DND-41 (cell line): ENCODE measurements around the gene NR1D1.

Experiments used
- ATAC-seq: fragments of 200-7000 bp; cut with Tn5 transposase; 3 replicates; pipeline ENCODE4 v1.9.1; 2021; ENCODE audit warnings: low read depth; ENCODE audit not compliant: insufficient read depth
- DNase-seq: peaks from one replicate; pipeline ENCODE4 v3.0.0-alpha.2; 2020
- H2AFZ ChIP-seq: 2 replicates; pipeline ENCODE4 v1.6.0; 2012; ENCODE audit warnings: low read depth, low read length
- H3K27ac ChIP-seq: 2 replicates; pipeline ENCODE4 v1.5.1; 2012; ENCODE audit warnings: low read length, inconsistent platforms
- H3K27me3 ChIP-seq: fragments of 200-600 bp; sonication (generic); 2 replicates; pipeline ENCODE4 v1.6.0; 2012; ENCODE audit warnings: low read length, mild to moderate bottlenecking, inconsistent platforms; ENCODE audit not compliant: insufficient read depth, poor library complexity
- H3K36me3 ChIP-seq: 2 replicates; pipeline ENCODE4 v1.5.1; 2012; ENCODE audit warnings: low read length, inconsistent platforms; ENCODE audit not compliant: insufficient read depth
- H3K4me1 ChIP-seq: 2 replicates; pipeline ENCODE4 v1.5.1; 2012; ENCODE audit warnings: mild to moderate bottlenecking, low read length; ENCODE audit not compliant: insufficient read depth
- H3K4me2 ChIP-seq: 2 replicates; pipeline ENCODE4 v1.6.0; 2012; ENCODE audit warnings: mild to moderate bottlenecking, moderate library complexity, low read length, inconsistent platforms; ENCODE audit not compliant: insufficient read depth
- H3K4me3 ChIP-seq, 2 experiments: fragments of 200-600 bp in 1 of 2; shearing (Covaris generic) in 1 of 2; 2 replicates each; pipeline ENCODE4 v1.5.1; 2012 to 2016; ENCODE audit warnings: inconsistent platforms in 2 of 2, low read length in 2 of 2, mild to moderate bottlenecking in 2 of 2, low read depth in 1 of 2, moderate library complexity in 1 of 2
- H3K79me2 ChIP-seq: 2 replicates; pipeline ENCODE4 v1.6.0; 2012; ENCODE audit warnings: low read length, inconsistent platforms; ENCODE audit not compliant: insufficient read depth
- H3K9ac ChIP-seq: 2 replicates; pipeline ENCODE4 v1.6.0; 2012; ENCODE audit warnings: low read depth, mild to moderate bottlenecking, inconsistent platforms, low read length, moderate library complexity
- H3K9me3 ChIP-seq: 2 replicates; pipeline ENCODE4 v1.5.1; 2012; ENCODE audit warnings: low read length, moderate library complexity, mild to moderate bottlenecking, inconsistent platforms; ENCODE audit not compliant: insufficient read depth, severe bottlenecking
- H4K20me1 ChIP-seq: 2 replicates; pipeline ENCODE4 v1.6.0; 2012; ENCODE audit warnings: low read length; ENCODE audit not compliant: insufficient read depth
- EZH2 ChIP-seq: IDR thresholded peaks from 3 replicates; pipeline ENCODE4 v1.6.1; 2012; ENCODE audit warnings: borderline replicate concordance, low read depth, mild to moderate bottlenecking, moderate library complexity, low read length, inconsistent platforms; ENCODE audit not compliant: severe bottlenecking
- TF ChIP-seq, protein P1 (sequence below): IDR thresholded peaks from 2 replicates; pipeline ENCODE4 v1.5.1; 2012; ENCODE audit warnings: borderline replicate concordance, low read length, moderate library complexity, mild to moderate bottlenecking; ENCODE audit not compliant: poor library complexity, severe bottlenecking; ENCODE audit errors: extremely low read depth

Gene NR1D1

DNA sequence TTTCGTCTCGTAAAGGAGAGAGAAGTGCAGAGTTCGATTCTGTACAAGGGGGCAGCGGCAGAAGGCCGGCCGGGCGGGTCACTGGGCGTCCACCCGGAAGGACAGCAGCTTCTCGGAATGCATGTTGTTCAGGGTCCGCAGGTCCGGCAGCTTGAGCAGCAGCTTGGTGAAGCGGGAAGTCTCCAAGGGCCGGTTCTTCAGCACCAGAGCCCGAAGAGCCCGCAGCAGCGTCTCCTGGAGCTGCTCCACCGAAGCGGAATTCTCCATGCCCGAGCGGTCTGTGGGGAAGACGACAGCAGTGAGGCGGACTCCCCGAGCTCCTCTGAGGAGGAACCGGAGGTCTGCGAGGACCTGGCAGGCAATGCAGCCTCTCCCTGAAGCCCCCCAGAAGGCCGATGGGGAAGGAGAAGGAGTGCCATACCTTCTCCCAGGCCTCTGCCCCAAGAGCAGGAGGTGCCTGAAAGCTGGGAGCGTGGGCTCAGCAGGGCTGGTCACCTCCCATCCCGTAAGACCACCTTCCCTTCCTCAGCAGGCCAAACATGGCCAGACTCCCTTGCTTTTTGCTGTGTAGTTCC, 7.3 kb downstream of the NR1D1 start:
- ATAC-seq (no peak), DNase-seq (no peak)
- H3K9me3 ChIP-seq: no peaks in the 10 kb centered on the region
- H4K20me1 ChIP-seq: no peaks in the 10 kb centered on the region
- no peak overlapping the region for H3K4me2 ChIP-seq
- H3K27ac ChIP-seq: no peak overlapping the region
- no peak overlapping the region for H2AFZ ChIP-seq
- no peak for TF ChIP-seq EZH2
- TF ChIP-seq, protein P1, sequence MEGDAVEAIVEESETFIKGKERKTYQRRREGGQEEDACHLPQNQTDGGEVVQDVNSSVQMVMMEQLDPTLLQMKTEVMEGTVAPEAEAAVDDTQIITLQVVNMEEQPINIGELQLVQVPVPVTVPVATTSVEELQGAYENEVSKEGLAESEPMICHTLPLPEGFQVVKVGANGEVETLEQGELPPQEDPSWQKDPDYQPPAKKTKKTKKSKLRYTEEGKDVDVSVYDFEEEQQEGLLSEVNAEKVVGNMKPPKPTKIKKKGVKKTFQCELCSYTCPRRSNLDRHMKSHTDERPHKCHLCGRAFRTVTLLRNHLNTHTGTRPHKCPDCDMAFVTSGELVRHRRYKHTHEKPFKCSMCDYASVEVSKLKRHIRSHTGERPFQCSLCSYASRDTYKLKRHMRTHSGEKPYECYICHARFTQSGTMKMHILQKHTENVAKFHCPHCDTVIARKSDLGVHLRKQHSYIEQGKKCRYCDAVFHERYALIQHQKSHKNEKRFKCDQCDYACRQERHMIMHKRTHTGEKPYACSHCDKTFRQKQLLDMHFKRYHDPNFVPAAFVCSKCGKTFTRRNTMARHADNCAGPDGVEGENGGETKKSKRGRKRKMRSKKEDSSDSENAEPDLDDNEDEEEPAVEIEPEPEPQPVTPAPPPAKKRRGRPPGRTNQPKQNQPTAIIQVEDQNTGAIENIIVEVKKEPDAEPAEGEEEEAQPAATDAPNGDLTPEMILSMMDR: no peak
- H3K4me1 ChIP-seq: peaks cover 7% of the 10 kb centered on the region
- H3K27me3 ChIP-seq: no peaks in the 10 kb centered on the region
- H3K79me2 ChIP-seq: peaks cover 3% of the 10 kb centered on the region
- no peak overlapping the region for H3K9ac ChIP-seq
- peaks cover 63% of the 10 kb centered on the region for H3K36me3 ChIP-seq
- no peak overlapping the region for H3K4me3 ChIP-seq

DNA sequence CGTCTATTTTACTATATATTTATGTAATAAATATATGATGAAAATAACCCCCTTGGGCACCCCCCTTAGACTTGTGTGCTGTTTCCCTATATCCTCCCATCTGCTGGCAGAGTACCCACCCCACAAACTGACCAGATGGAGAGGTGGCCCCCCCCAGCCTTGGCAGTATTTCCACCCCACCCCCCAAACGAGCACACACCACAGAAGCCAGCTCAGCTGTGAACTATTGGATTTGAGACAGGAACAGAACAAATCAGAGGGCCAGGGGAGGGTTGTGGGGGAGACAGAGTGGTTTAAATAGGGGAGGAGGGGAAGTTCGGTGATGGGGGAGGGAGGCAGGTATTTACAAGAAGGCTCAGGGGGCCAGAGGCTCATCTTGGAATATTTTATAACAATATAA, 7.8 kb downstream of the NR1D1 start:
- no peak overlapping the region for H3K4me2 ChIP-seq
- no peak for DNase-seq
- no peaks in the 10 kb centered on the region for H3K27me3 ChIP-seq
- H3K4me1 ChIP-seq: peaks cover 2% of the 10 kb centered on the region; the same call in 1 of the 2 replicates
- H3K36me3 ChIP-seq: peaks cover 68% of the 10 kb centered on the region
- H3K27ac ChIP-seq: no peak overlapping the region
- no peak overlapping the region for H3K9ac ChIP-seq
- H3K9me3 ChIP-seq: no peaks in the 10 kb centered on the region
- no peak for TF ChIP-seq EZH2
- TF ChIP-seq, protein P1: no peak
- no peak overlapping the region for H2AFZ ChIP-seq
- no peak for ATAC-seq
- H3K79me2 ChIP-seq: no peaks in the 10 kb centered on the region
- no peak overlapping the region for H3K4me3 ChIP-seq
- no peaks in the 10 kb centered on the region for H4K20me1 ChIP-seq

DNA sequence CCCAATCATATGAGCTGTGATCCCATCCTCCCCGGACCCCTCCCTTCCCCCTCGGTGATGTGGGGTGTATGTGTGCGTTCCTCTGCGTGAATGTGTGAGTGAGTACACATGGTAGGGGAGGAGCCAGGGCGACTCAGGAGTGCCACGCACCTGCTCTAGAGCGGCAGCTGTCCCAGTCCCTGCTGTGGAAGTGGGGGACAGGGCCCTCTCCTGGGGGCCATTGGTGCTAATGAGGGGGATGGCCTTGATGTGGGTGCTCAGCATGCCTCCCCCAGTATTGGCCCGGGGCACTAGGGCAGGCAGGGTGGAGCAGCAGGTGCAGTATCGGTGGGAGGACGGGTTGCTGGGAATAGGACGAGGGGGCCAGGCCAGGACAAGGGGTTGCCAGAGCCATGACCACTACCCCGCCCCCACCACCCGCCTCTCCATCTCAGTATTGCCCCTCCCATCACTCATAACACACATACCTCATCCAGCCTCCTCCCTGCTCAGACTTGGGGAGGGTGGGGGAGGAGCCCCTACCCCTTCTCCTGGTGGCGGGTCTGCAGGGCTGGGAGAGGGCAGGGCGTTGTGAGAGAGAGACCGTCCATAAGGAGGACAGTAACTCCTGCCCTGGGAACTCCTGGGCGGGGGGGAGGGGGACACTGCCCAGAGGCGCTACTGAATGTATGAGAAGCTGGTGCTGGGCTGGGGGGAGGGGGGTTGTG, 8.5 kb downstream of the NR1D1 start:
- H3K27me3 ChIP-seq: no peaks in the 10 kb centered on the region
- H4K20me1 ChIP-seq: no peaks in the 10 kb centered on the region
- no peaks in the 10 kb centered on the region for H3K79me2 ChIP-seq
- ATAC-seq (no peak), DNase-seq (no peak)
- no peaks in the 10 kb centered on the region for H3K4me1 ChIP-seq
- TF ChIP-seq, protein P1: no peak
- TF ChIP-seq EZH2: no peak
- no peaks in the 10 kb centered on the region for H3K9me3 ChIP-seq
- H3K27ac ChIP-seq: no peak overlapping the region
- no peak overlapping the region for H3K4me2 ChIP-seq
- no peak overlapping the region for H3K4me3 ChIP-seq
- no peak overlapping the region for H3K9ac ChIP-seq
- no peak overlapping the region for H2AFZ ChIP-seq
- peaks cover 68% of the 10 kb centered on the region for H3K36me3 ChIP-seq
